GM12801 (cell line): ENCODE measurements around the gene SIGLEC7.

Experiments used
- TF ChIP-seq, protein P1 (sequence below): IDR thresholded peaks from one replicate; pipeline ENCODE4 v1.5.1; 2011; ENCODE audit warnings: control low read depth; ENCODE audit not compliant: insufficient read length; ENCODE audit errors: extremely low read depth

Gene SIGLEC7

DNA sequence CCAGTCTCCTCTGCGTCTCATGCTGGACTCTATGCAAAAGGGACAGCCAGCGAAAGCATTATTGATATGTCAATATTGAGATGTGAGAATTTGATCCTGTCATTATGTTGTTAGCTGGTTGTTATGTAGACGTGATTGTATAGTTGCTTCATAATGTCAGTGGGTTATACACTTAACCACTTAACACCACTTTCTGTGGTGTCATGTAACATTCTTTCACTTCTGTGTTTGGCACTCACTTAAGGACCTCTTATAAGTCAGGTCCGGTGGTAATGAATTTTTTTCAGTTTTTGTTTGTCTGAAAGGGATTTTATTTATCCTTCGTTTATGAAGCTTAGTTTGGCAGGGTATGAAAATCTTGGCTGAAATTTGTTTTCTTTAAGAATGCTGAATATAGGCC, 7.1 kb upstream of the SIGLEC7 start:
- TF ChIP-seq, protein P1, sequence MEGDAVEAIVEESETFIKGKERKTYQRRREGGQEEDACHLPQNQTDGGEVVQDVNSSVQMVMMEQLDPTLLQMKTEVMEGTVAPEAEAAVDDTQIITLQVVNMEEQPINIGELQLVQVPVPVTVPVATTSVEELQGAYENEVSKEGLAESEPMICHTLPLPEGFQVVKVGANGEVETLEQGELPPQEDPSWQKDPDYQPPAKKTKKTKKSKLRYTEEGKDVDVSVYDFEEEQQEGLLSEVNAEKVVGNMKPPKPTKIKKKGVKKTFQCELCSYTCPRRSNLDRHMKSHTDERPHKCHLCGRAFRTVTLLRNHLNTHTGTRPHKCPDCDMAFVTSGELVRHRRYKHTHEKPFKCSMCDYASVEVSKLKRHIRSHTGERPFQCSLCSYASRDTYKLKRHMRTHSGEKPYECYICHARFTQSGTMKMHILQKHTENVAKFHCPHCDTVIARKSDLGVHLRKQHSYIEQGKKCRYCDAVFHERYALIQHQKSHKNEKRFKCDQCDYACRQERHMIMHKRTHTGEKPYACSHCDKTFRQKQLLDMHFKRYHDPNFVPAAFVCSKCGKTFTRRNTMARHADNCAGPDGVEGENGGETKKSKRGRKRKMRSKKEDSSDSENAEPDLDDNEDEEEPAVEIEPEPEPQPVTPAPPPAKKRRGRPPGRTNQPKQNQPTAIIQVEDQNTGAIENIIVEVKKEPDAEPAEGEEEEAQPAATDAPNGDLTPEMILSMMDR: no peak

DNA sequence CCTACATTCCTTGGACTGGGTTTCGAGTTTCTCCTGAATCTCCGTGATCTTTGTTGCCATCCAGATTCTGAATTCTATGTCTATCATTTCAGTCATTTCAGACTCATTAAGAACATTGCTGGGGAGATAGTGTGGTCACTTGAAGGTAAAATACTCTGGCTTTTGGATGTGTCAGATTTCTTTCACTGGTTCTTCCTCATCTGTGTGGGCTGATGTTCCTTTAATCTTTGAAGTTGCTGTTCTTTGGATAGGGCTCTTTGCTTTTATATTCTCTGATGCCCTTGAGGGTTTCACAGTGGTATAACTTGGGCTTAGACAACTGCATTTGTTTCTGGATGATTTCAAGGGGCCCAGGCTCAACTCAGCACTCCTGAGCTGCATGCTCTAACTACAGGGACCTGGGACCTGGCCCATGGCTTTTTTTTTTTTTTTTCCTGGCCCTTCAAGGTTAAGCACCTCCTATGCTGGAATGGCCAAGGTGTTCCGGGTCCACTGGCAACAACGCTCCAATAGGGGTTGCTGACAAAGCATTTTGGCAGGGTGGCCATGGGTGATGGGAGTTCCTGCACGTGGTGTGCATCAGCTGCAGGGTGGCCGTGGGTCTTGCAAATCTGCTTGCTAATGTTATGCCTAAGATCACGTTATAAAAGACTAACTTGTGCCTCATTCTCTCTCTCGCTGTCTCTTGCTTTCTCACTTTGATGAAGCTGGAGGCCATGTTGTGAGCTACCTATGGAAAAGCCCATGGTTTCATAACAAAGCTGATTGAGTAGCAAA, 5.9 kb upstream of the SIGLEC7 start:
- TF ChIP-seq, protein P1: no peak

DNA sequence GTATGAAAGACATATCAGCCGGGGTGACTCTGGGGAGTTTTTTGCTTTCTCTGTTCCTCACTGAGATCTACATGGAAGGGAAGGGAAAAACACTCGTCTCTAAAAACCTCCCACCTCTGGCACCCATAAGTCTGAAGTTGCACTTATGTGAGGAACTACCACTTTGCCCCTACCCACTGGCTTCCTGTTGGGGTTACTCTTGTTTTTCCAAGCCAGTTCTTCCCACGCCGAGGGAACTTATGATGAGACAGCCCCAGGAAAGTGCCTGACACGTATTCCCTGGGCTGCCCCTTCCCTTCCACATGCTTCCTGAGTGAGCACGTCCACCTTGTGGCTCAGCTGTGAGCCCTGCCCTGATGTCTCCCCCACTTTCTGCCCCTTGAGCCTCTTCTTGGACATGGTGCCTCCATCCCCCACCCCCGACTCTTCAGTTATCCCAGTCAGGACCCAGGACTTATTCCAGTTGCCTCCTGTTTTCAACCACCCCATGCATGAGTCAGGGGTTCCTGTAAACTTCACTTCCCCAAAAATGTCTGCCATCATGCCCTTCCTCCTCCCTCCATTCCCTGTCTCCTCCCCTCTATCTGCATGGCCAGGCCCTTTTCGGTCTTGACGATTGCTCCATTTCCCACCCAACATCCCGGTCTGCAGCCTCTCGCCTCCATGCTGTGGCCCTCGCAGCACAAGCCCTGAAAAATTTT, 5.1 kb upstream of the SIGLEC7 start:
- TF ChIP-seq, protein P1: no peak

DNA sequence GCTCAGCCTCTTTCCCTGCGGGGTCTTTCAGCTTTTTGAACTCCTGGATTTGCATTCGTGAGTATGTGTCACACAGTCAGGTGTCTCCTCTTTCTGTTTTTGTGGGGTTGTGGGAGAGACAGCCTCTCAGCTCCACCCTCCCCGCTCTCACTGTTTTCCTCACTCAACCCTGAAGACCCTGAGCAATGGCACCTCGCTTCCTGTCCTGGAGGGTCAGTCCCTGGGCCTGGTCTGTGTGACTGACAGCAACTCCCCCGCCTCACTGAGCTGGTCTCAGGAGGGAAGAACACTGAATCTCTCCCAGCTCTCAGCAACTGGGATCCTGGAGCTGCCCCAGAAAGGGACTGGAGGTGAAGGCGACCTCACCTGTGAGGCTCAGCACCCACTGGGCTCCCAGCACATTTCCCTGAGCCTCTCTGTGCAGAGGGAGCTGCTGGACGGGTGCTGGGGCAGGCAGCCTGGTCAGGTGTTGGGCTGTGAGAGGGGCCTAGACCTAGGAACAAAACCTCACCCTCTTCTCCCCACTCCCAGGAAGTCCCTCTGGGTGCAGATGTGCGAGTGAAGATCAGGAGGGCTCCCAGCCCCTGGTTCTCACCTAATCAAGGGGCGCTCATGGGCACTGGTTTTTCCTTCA, 4.2 kb upstream of the SIGLEC7 start:
- TF ChIP-seq, protein P1: no peak

DNA sequence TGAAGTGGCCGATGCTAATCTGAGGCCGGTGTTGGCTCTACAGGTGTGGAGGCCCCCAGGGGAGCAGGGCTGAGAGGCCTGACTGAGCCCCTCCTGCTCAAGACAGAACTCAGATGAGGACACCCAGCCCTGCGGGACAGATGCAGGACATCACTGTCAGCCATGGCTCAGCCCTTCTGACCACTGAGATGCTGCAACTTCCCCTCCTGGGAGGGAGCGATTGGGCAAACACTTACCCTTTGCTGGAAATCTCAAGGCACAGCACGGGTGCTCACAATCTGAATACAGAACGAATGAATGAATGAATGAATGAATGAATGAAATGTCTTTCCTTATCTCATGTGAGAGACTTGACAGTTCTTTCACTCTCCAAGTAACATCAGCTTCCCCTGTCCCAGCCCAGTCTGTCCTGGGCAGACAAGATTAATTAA, 3.5 kb upstream of the SIGLEC7 start:
- TF ChIP-seq, protein P1: no peak

DNA sequence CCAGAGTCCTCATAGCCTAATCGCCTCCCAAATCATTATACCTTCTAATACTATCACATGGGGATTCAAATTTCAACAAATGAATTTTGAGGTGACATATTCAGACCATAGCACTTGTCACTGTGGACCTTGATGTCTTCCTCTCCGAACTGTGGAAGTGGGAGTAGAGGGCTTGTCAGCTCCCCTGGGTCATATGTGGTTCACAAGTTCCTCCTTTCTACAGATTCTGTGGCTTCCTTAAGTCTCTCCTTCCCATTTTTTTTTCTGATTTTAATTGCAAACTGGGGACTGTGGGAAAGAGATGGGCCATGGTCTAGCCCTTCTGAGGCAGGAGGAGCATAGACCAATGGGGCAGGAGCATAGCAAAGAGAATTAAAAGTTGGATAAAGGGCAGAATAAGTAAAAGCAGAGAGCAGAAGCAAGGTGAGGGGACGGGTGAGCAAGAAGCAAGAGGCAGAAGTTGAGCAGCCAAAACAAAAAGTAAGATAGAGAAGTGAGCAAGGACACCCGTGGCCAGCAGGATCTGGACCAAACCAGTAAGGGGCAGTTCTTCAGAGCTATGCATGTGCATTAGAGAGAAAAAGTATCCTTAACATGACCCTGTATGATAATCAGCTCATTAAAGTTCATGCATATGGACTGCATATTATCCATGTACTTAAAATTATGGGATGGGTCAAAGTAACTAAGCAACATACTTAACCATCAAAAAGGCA, 2.6 kb upstream of the SIGLEC7 start:
- TF ChIP-seq, protein P1: no peak

DNA sequence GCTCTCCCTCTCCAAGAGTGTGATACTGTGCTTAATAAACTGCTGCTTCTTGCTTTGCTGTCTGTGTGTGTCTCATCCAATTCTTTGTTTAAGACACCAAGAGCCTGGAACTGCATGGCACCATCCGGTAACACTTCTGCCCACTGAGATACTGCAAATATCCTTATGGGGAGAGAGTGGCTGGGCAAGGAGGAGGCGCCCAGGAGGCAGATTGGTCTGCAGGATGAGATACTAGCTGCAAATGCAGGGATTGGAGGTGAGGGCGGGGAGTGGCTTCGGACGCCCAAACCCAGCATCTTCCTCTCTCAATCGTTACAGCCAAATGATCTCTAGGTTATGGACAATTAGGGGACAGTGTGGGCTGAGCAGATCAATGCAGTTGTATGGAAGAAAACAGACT, 1.7 kb upstream of the SIGLEC7 start:
- TF ChIP-seq, protein P1: no peak
